AML-193 (cell line): Measurements from ENCODE around the gene NEK4.

Experiments used
- DNase-seq, 2 experiments: peaks; one replicate each; lab custom pipeline; 2025; lab: John Stamatoyannopoulos, UW

NEK4 gene

GRCh38 chr3:52663098-52663497 is 107.6 kb downstream of the NEK4 start:
- no peak for DNase-seq

- DNase-seq: no peak
Measured at GRCh38 chr3:52660046-52660445, 110.7 kb downstream of the NEK4 start.
